T-helper 2 cell (primary cell): ENCODE data around the gene NOP14.
"Not testable (repeated sequence)": the region's sequence is repeated elsewhere in the genome, so short reads cannot be mapped to it uniquely, and the experiment has no call there.

Source experiments
- DNase-seq, 5 experiments: peaks; one replicate each; pipeline versions ENCODE4 v3.0.0 to v3.0.0-alpha.2; 2012 to 2022

Gene NOP14

GRCh38 chr4:2942532-2943363, 20.5 kb downstream of the NOP14 start:
- peak in 2 of 5 experiments; percentile 58 to 59 for DNase-seq

- peak in 1 of 5 experiments; percentile 42 for DNase-seq
Observed at GRCh38 chr4:2942037-2942531, 21.1 kb downstream of the NOP14 start.

- no peak for DNase-seq
Observed at GRCh38 chr4:2941138-2942036, 21.8 kb downstream of the NOP14 start.

- DNase-seq, result no peak
Observed at GRCh38 chr4:2940267-2941137, 22.7 kb downstream of the NOP14 start.

- DNase-seq, result no peak
Observed at GRCh38 chr4:2939383-2940243, 23.6 kb downstream of the NOP14 start.

GRCh38 chr4:2938906-2939305, 24.3 kb downstream of the NOP14 start:
- DNase-seq, result no peak

GRCh38 chr4:2938411-2938810, 24.8 kb downstream of the NOP14 start:
- not testable (repeated sequence) for DNase-seq

GRCh38 chr4:2937986-2938385, 25.2 kb downstream of the NOP14 start:
- DNase-seq, result no peak

GRCh38 chr4:2937146-2937857, 25.9 kb downstream of the NOP14 start:
- peak in 1 of 5 experiments; percentile 61 for DNase-seq

- peak in 2 of 5 experiments; percentile 44 to 90 for DNase-seq
Observed at GRCh38 chr4:2936773-2937145, 26.4 kb downstream of the NOP14 start.

GRCh38 chr4:2935762-2936743, 27.2 kb downstream of the NOP14 start:
- peak in 4 of 5 experiments; percentile 55 to 97 (median 64) for DNase-seq

GRCh38 chr4:2934813-2935761, 28.1 kb downstream of the NOP14 start:
- peak; percentile 91 to 97 (median 95) for DNase-seq

- peak in 3 of 5 experiments; percentile 50 to 62 (median 58) for DNase-seq
Observed at GRCh38 chr4:2934077-2934812, 29.0 kb downstream of the NOP14 start.

- DNase-seq, result no peak
Observed at GRCh38 chr4:2933566-2934076, 29.6 kb downstream of the NOP14 start.

- peak in 1 of 5 experiments; percentile 74 for DNase-seq
Observed at GRCh38 chr4:2932951-2933565, 30.1 kb downstream of the NOP14 start.

GRCh38 chr4:2932321-2932950, 30.8 kb downstream of the NOP14 start:
- DNase-seq, result peak in 1 of 5 experiments; percentile 68
